Dedifferentiated amniotic fluid mesenchymal stem cell (primary cell): ENCODE data around the gene HSD3B2.
A peak's percentile ranks its signal among the peaks of the same experiment; 100 is the strongest.

Experiments
- DNase-seq: peaks from one replicate; pipeline ENCODE4 v3.0.0-alpha.2; 2016; ENCODE audit errors: extremely low spot score

Gene HSD3B2

GRCh38 chr1:119453021-119453420, 38.1 kb downstream of the HSD3B2 start:
- DNase-seq, result peak; percentile 46

GRCh38 chr1:119462964-119463363, 48.0 kb downstream of the HSD3B2 start:
- no peak for DNase-seq

GRCh38 chr1:119463569-119463968, 48.6 kb downstream of the HSD3B2 start:
- DNase-seq, result no peak

GRCh38 chr1:119466445-119466844, 51.5 kb downstream of the HSD3B2 start:
- no peak for DNase-seq

- no peak for DNase-seq
Observed at GRCh38 chr1:119467219-119467618, 52.3 kb downstream of the HSD3B2 start.

- DNase-seq, result no peak
Observed at GRCh38 chr1:119467857-119468668, 53.1 kb downstream of the HSD3B2 start.

- DNase-seq, result no peak
Observed at GRCh38 chr1:119469741-119470140, 54.8 kb downstream of the HSD3B2 start.

GRCh38 chr1:119470377-119470776, 55.4 kb downstream of the HSD3B2 start:
- DNase-seq, result no peak

- DNase-seq, result no peak
Observed at GRCh38 chr1:119470958-119471357, 56.0 kb downstream of the HSD3B2 start.

GRCh38 chr1:119471566-119471965, 56.6 kb downstream of the HSD3B2 start:
- no peak for DNase-seq

- no peak for DNase-seq
Observed at GRCh38 chr1:119472080-119472818, 57.3 kb downstream of the HSD3B2 start.
